ENCODE data around the gene FHL3. TPM values are rescaled to one million over a fixed set of nuclear protein-coding genes. Genes with fewer than 3 reads are reported as not detected.
A peak's percentile ranks its signal among the peaks of the same experiment; 100 is the strongest.
"Not testable (repeated sequence)": the region's sequence is repeated elsewhere in the genome, so short reads cannot be mapped to it uniquely, and the experiment has no call there.

FHL3 gene
- total RNA-seq, 1 donor: 25.5 TPM

- H3K4me3 ChIP-seq (ENCODE audit: low read depth, low read length): no peak overlapping the region
- no peak for TF ChIP-seq CTCF (IDR thresholded peaks at IDR 0.05; ENCODE audit: insufficient read depth, low read depth, low read length)
- no peak for DNase-seq (ENCODE audit: low read depth)
Measured at GRCh38 chr1:37983546-37983945, 21.8 kb downstream of the FHL3 start.

- no peak overlapping the region for H3K4me3 ChIP-seq (ENCODE audit: low read depth, low read length)
- no peak for TF ChIP-seq CTCF (IDR thresholded peaks at IDR 0.05; ENCODE audit: insufficient read depth, low read depth, low read length)
- DNase-seq (ENCODE audit: low read depth): no peak
Measured at GRCh38 chr1:37978541-37978940, 26.8 kb downstream of the FHL3 start.

GRCh38 chr1:37975083-37975482, 30.2 kb downstream of the FHL3 start:
- not testable (repeated sequence) for H3K4me3 ChIP-seq (ENCODE audit: low read depth, low read length)
- TF ChIP-seq CTCF (IDR thresholded peaks at IDR 0.05; ENCODE audit: insufficient read depth, low read depth, low read length): peak; percentile 57
- DNase-seq (ENCODE audit: low read depth): peak; percentile 64

GRCh38 chr1:37974567-37974966, 30.7 kb downstream of the FHL3 start:
- no peak overlapping the region for H3K4me3 ChIP-seq (ENCODE audit: low read depth, low read length)
- no peak for TF ChIP-seq CTCF (IDR thresholded peaks at IDR 0.05; ENCODE audit: insufficient read depth, low read depth, low read length)
- DNase-seq (ENCODE audit: low read depth): no peak

- H3K4me3 ChIP-seq (ENCODE audit: low read depth, low read length); DNase-seq (ENCODE audit: low read depth): not testable (repeated sequence)
Measured at GRCh38 chr1:37973684-37974083, 31.6 kb downstream of the FHL3 start.

- no peak overlapping the region for H3K4me3 ChIP-seq (ENCODE audit: low read depth, low read length)
- no peak for TF ChIP-seq CTCF (IDR thresholded peaks at IDR 0.05; ENCODE audit: insufficient read depth, low read depth, low read length)
- DNase-seq (ENCODE audit: low read depth): no peak
Measured at GRCh38 chr1:37965301-37965700, 40.0 kb downstream of the FHL3 start.

GRCh38 chr1:37964106-37964505, 41.2 kb downstream of the FHL3 start:
- H3K4me3 ChIP-seq (ENCODE audit: low read depth, low read length); DNase-seq (ENCODE audit: low read depth): not testable (repeated sequence)

GRCh38 chr1:37958690-37959089, 46.6 kb downstream of the FHL3 start:
- TF ChIP-seq CTCF (IDR thresholded peaks at IDR 0.05; ENCODE audit: insufficient read depth, low read depth, low read length): no peak
- peak; percentile 59 for DNase-seq (ENCODE audit: low read depth)
- H3K4me3 ChIP-seq (ENCODE audit: low read depth, low read length): no peak overlapping the region

Measured in fibroblast of villous mesenchyme (primary cell).